Dermis microvascular lymphatic vessel endothelial cell (primary cell): ENCODE data around the gene SYCN. TPM values are rescaled to one million over a fixed set of nuclear protein-coding genes. Genes with fewer than 3 reads are reported as not detected.

Experiments
- DNase-seq, 2 donors: peaks; one replicate each; pipeline versions ENCODE4 v3.0.0 to v3.0.0-alpha.2; 2010; ENCODE audit warnings: low read depth in 2 of 2
- total RNA-seq: library from RNA; depleted of rRNA; stranded (reverse); fragments of >200 nt; gene quantifications from 2 replicates; pipeline ENCODE4 v1.2.1, GENCODE V29; 2014

Gene SYCN
- total RNA-seq, 1 donor from 2014 or later: not detected

- DNase-seq: peak; percentile 40 to 59
Measured at GRCh38 chr19:39194832-39195542, 9.1 kb downstream of the SYCN start.

DNA sequence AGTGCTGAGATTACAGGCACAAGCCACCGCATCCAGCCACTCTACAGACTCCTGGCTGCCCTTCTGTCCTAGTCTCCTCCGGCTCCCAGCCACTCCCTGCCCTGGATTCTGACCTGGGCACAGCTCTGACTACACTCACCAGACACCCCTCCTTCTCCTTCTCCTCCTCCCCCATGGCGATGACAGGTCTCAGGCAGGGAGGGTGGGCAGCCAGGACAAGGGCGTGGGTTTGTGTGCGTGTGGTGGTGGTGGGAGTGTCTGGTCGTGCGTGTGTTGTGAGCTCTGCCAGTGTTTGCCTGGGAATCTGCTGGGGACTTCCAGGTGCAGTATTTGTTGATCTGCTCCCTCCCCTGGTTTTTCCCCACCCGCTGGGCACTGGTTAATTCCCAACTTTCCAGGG is 10.3 kb downstream of the SYCN start:
- no peak for DNase-seq

DNA sequence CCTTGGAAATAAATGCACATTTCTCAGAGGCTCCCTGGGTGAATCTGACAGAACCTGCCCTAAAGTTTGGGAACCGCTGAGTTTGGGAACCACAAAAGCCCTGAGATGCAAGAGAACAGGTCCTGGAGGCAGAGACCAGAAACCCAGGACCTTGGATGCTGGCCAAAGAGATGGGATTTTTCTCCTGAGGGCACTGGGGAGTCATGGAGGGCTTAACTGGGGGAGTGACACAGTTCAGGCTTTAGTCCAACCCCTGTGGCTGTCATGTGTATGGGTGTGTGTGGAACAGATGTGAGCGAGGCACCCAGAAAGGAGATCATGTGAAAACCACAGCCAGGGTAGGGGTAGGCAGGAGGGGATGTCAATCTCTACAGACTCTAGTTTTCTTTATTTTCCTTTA is 11.2 kb downstream of the SYCN start:
- DNase-seq: no peak

GRCh38 chr19:39190768-39191167 is 13.3 kb downstream of the SYCN start:
- no peak for DNase-seq

DNA sequence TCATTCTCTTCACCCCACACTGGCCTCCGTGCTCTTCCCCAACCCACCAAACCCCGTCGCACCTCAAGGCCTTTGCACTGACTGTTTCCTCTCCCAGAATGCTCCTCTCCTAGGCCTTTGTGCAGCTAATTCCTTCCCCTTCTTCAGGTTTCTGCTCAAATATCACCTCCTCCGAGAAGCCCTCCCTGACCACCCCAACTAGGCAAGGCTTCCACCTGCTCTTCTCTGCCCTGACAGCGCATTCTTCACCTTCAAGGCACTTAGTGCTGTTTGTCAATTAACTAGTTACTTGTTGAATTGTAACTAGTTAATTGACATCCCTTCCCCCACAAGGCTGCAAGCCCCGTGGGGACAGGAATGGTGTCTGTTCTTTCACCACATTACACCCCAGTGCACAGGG is 15.1 kb downstream of the SYCN start:
- DNase-seq: no peak

GRCh38 chr19:39187552-39187943 is 16.5 kb downstream of the SYCN start:
- DNase-seq: no peak

DNA sequence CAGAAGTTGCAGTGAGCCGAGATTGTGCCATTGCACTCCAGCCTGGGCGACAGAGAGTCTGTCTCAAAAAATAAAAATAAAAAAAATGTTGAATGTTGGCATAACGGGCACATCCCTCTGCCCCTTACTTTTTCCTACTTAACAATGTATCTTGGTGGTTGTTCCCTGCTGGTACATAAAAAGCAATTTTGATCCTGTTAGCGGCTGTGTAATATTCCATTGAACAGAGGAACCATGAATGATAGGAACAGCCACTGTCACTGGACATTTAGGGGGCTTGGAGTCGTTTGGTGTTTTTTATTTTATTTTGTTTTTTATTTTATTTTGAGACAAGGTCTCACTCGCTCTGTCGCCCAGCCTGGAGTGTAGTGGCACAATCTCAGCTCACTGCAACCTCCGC is 17.7 kb downstream of the SYCN start:
- DNase-seq: no peak

DNA sequence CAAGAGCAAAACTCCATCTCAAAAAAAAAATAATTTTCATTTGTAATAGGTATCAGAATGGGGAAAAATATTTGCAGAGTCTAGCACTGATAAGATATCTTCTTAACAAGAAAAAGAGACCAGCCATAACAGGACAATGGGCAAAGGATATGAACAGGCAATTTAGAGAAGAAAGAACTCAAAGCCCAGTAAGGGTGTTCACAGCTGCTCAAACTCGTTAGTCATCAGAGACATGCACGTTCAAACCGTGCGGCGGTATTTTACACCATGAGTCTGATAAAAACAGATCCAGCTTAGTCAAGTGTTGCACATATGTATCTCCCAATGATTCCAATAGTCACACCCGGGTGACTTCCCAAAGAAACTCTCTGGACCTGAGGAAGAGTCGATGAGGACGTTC is 21.0 kb downstream of the SYCN start:
- no peak for DNase-seq

GRCh38 chr19:39182174-39182505 is 21.9 kb downstream of the SYCN start:
- DNase-seq: no peak

GRCh38 chr19:39181500-39182173 is 22.4 kb downstream of the SYCN start:
- no peak for DNase-seq

GRCh38 chr19:39180749-39181148 is 23.3 kb downstream of the SYCN start:
- DNase-seq: no peak

DNA sequence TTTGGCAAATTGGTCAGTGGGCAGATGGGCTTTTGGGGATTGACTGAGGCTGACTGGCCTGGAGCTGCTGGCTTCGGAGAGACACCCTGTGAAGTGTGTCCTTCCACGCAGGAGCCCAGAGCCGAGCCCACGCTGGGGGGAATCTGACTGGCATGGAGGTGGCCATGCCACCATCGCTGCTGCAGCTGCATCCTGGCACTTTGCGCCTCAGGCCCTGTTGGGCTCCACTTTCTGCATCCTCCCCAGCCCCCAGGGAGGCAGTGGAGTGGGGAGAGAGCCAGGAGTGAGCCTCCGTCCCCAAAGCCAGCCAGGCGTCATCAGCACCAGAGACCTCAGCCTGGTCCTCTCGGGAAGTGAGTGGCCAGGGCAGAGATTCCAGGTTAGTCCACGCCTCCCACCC is 24.3 kb downstream of the SYCN start:
- DNase-seq: no peak

DNA sequence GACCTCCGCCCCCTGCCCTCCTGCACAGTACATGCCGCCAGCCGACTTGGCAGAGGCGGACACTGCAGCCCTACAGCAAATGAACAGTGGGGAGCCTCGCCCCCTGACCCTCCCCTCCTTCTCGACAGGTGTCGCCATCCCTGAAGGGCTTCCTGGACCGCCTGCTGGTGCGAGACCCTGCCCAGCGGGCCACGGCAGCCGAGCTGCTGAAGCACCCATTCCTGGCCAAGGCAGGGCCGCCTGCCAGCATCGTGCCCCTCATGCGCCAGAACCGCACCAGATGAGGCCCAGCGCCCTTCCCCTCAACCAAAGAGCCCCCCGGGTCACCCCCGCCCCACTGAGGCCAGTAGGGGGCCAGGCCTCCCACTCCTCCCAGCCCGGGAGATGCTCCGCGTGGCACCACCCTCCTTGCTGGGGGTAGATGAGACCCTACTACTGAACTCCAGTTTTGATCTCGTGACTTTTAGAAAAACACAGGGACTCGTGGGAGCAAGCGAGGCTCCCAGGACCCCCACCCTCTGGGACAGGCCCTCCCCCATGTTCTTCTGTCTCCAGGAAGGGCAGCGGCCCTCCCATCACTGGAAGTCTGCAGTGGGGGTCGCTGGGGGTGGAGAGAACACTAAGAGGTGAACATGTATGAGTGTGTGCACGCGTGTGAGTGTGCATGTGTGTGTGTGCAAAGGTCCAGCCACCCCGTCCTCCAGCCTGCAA is 25.6 kb downstream of the SYCN start:
- no peak for DNase-seq

DNA sequence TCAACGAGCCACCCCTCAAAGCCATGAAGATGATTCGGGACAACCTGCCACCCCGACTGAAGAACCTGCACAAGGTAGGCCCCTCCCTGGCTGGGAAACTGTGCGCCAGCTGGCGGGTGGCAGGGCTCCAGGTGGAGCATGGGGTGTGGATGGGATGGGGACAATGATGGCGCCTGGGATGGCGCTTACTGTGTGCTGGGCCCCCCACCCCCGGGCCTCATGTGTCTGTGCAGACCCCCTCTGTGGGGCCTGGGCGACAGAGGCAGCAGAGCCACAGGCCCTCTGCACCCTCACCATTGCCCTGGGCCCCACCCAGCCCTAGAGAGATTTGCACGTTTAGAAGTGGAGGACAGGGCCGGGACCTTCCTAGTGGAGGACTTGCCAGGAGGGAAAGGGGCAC is 26.3 kb downstream of the SYCN start:
- DNase-seq: no peak

GRCh38 chr19:39177110-39177699 is 26.9 kb downstream of the SYCN start:
- DNase-seq: no peak

GRCh38 chr19:39175564-39175963 is 28.5 kb downstream of the SYCN start:
- no peak for DNase-seq

- no peak for DNase-seq
Measured at GRCh38 chr19:39174558-39175544, 29.2 kb downstream of the SYCN start.

GRCh38 chr19:39174142-39174541 is 29.9 kb downstream of the SYCN start:
- DNase-seq: no peak

DNA sequence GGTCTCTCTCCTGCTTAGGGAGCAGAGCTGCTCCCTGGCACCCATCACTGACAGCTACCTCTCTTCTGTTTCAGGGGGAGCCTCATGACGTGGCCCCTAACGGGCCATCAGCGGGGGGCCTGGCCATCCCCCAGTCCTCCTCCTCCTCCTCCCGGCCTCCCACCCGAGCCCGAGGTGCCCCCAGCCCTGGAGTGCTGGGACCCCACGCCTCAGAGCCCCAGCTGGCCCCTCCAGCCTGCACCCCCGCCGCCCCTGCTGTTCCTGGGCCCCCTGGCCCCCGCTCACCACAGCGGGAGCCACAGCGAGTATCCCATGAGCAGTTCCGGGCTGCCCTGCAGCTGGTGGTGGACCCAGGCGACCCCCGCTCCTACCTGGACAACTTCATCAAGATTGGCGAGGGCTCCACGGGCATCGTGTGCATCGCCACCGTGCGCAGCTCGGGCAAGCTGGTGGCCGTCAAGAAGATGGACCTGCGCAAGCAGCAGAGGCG is 30.5 kb downstream of the SYCN start:
- no peak for DNase-seq

GRCh38 chr19:39172700-39173501 is 31.2 kb downstream of the SYCN start:
- DNase-seq: no peak
